ENCODE data around the gene ENTPD2.

The ENTPD2 gene

GRCh38 chr9:137053944-137054931, at the start of gene ENTPD2:
Gene ENTPD2, minus strand, starts transcription at chr9:137054061. Its CDS starts 64 bp downstream, at chr9:137053997.
- in situ Hi-C loops (cut with MboI; ENCODE audit: low sequenced_read_pairs), result no loop called here

- in situ Hi-C loops (cut with MboI; ENCODE audit: low sequenced_read_pairs), result no loop called here
Observed at GRCh38 chr9:137103206-137103999, 49.5 kb upstream of the ENTPD2 start.

GRCh38 chr9:137099231-137099630, 45.4 kb upstream of the ENTPD2 start:
- in situ Hi-C loops (cut with MboI; ENCODE audit: low sequenced_read_pairs), result no loop called here

GRCh38 chr9:137097761-137098462, 44.1 kb upstream of the ENTPD2 start:
- in situ Hi-C loops (cut with MboI; ENCODE audit: low sequenced_read_pairs), result no loop called here

GRCh38 chr9:137096785-137097546, 43.1 kb upstream of the ENTPD2 start:
- in situ Hi-C loops (cut with MboI; ENCODE audit: low sequenced_read_pairs), result no loop called here

- in situ Hi-C loops (cut with MboI; ENCODE audit: low sequenced_read_pairs), result no loop called here
Observed at GRCh38 chr9:137095664-137096517, 42.0 kb upstream of the ENTPD2 start.

GRCh38 chr9:137089232-137089947, 35.5 kb upstream of the ENTPD2 start:
- in situ Hi-C loops (cut with MboI; ENCODE audit: low sequenced_read_pairs), result no loop called here

- in situ Hi-C loops (cut with MboI; ENCODE audit: low sequenced_read_pairs), result no loop called here
Observed at GRCh38 chr9:137088121-137088520, 34.3 kb upstream of the ENTPD2 start.

- in situ Hi-C loops (cut with MboI; ENCODE audit: low sequenced_read_pairs), result no loop called here
Observed at GRCh38 chr9:137087409-137087925, 33.6 kb upstream of the ENTPD2 start.

- in situ Hi-C loops (cut with MboI; ENCODE audit: low sequenced_read_pairs), result no loop called here
Observed at GRCh38 chr9:137086531-137087408, 32.9 kb upstream of the ENTPD2 start, which contains the start of gene MAN1B1. Gene MAN1B1, plus strand, starts transcription at chr9:137086985. Its CDS starts 15 bp downstream, at chr9:137087000.

- in situ Hi-C loops (cut with MboI; ENCODE audit: low sequenced_read_pairs), result no loop called here
Observed at GRCh38 chr9:137085920-137086530, 32.2 kb upstream of the ENTPD2 start.

GRCh38 chr9:137084526-137084925, 30.7 kb upstream of the ENTPD2 start:
- in situ Hi-C loops (cut with MboI; ENCODE audit: low sequenced_read_pairs), result no loop called here

- in situ Hi-C loops (cut with MboI; ENCODE audit: low sequenced_read_pairs), result no loop called here
Observed at GRCh38 chr9:137083394-137084004, 29.6 kb upstream of the ENTPD2 start.

GRCh38 chr9:137082925-137083290, 29.0 kb upstream of the ENTPD2 start:
- in situ Hi-C loops (cut with MboI; ENCODE audit: low sequenced_read_pairs), result no loop called here

GRCh38 chr9:137082222-137082924, 28.5 kb upstream of the ENTPD2 start:
- in situ Hi-C loops (cut with MboI; ENCODE audit: low sequenced_read_pairs), result no loop called here

Data from hTERT RPE-1 (cell line).